ENCODE measurements around the gene TRABD2B. TPM values are rescaled to one million over a fixed set of nuclear protein-coding genes. Genes with fewer than 3 reads are reported as not detected.

The TRABD2B gene
- total and polyA plus RNA-seq, 2 donors (not counting 3 experiments of a cell fraction or from before 2014, with no cell fraction given), result not detected

DNA sequence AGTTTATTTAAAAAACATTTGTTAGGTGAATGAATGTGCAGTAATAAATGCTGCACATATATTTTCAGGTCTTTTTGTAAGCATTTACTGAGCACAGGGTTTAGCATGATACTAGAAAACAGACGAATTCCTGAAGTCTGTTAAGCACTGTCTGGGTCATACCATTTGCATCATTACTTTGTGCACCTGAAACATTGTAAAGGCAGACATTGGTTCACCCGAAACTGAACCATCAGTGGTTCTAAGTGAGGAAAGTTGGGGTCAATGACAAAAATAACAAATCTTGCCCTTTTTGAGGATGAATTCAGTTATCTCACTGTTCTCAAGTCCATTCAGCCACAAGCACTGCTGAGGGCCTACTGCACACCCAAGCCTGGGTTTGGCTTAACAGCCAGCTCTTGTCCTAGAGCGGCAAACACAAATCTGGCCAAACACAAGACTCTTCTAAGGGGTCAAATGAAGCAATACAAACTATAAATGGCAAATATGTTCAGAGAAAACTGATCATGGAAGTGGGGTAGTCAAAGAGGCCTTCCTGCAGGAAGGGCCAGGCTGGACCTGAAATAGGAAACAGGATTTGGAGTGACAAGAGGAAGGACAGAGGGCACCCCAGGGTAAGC lies 21.8 kb downstream of the TRABD2B start:
- no TSS peak for BruUV-seq (replicated peaks)
- dilution Hi-C loops (cut with MboI; ENCODE audit: extremely low pct_ligation_motif_present, low sequenced_read_pairs), result no loop called here

DNA sequence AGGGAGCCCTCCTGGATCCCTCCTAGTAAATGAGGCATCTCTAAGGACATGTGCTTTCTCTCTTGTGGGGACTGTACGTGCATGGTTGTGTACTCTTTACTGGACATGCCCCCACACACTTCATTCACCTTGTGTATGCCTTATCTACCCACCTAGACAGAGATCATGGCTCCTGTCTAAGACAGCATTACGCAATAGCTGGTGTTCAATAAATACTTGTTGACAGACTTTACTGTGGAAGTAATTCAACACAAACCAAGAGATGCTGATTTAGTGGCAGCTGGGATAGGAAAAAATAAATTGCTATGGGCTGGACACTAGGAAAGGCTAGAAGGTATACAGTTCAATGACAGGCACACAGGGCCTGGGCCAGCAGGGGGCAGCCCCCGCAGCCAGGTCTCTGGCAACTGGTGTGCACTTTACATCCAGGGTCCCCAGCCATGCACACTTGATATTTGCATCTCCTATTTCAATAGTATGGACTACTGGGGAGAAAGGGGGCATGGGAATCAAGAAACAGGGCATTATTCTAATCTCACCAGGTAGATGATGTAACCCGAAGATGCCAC lies 24.2 kb downstream of the TRABD2B start:
- DNase-seq (ENCODE audit: low read depth, low spot score) (no peak), FAIRE-seq (no peak)
- no TSS peak for BruUV-seq (replicated peaks)
- Histone ChIP-seq H3K9me3 (replicated peaks; ENCODE audit: control insufficient read depth, insufficient read depth, low read length) (no peaks in the 10 kb centered on the region), H3K4me3 (replicated peaks in 1 of 3; ENCODE audit: insufficient read depth in 1 of 3, low read depth in 1 of 3, low read length in 3 of 3) (no peak overlapping the region), H3K36me3 (ENCODE audit: control insufficient read depth in 2 of 2, extremely low read depth in 1 of 2, insufficient read depth in 2 of 2, low read length in 2 of 2) (no peaks in the 10 kb centered on the region), H2AFZ (ENCODE audit: low read depth, low read length) (no peak overlapping the region), H3K79me2 (ENCODE audit: control insufficient read depth, insufficient read depth, low read length) (no peaks in the 10 kb centered on the region), H3K4me2 (ENCODE audit: insufficient read depth, low read length) (no peak overlapping the region), H3K9me1 (replicated peaks; ENCODE audit: control insufficient read depth, extremely low read depth, insufficient read depth, low read length) (no peaks in the 10 kb centered on the region), H3K9ac (replicated peaks; ENCODE audit: extremely low read depth, insufficient read depth, low read length) (no peak overlapping the region), H4K20me1 (replicated peaks; ENCODE audit: control insufficient read depth, extremely low read depth, insufficient read depth, low read length) (no peaks in the 10 kb centered on the region), H3K27ac (ENCODE audit: insufficient read depth, low read depth, low read length) (no peak overlapping the region), H3K4me1 (ENCODE audit: control insufficient read depth, extremely low read depth, insufficient read depth, low read length) (no peaks in the 10 kb centered on the region), H3K27me3 (ENCODE audit: control insufficient read depth in 2 of 2, insufficient read depth in 2 of 2, low read length in 2 of 2) (no peaks in the 10 kb centered on the region)
- intact Hi-C loops (cut with micrococcal nuclease), result loop anchor here (1.0 kb wide), 1 partner anchor 88 kb away; no protein-coding TSS in a partner anchor
- ChIA-PET POLR2A (no interaction called here), CTCF (no interaction called here)
- TF ChIP-seq, protein P1, sequence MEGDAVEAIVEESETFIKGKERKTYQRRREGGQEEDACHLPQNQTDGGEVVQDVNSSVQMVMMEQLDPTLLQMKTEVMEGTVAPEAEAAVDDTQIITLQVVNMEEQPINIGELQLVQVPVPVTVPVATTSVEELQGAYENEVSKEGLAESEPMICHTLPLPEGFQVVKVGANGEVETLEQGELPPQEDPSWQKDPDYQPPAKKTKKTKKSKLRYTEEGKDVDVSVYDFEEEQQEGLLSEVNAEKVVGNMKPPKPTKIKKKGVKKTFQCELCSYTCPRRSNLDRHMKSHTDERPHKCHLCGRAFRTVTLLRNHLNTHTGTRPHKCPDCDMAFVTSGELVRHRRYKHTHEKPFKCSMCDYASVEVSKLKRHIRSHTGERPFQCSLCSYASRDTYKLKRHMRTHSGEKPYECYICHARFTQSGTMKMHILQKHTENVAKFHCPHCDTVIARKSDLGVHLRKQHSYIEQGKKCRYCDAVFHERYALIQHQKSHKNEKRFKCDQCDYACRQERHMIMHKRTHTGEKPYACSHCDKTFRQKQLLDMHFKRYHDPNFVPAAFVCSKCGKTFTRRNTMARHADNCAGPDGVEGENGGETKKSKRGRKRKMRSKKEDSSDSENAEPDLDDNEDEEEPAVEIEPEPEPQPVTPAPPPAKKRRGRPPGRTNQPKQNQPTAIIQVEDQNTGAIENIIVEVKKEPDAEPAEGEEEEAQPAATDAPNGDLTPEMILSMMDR (IDR thresholded peaks at IDR 0.05; ENCODE audit: extremely low read depth in 1 of 2, insufficient read depth in 1 of 2, low read depth in 1 of 2, low read length in 2 of 2), result peak in 1 of 2 donors; percentile 36
- TF ChIP-seq POLR2AphosphoS5 (IDR thresholded peaks at IDR 0.05; ENCODE audit: insufficient read depth, low read depth, low read length), result no peak
- dilution Hi-C loops (cut with MboI; ENCODE audit: extremely low pct_ligation_motif_present, low sequenced_read_pairs), result no loop called here

More for the DNA sequence above, 21.8 kb downstream of the TRABD2B start:
- no peak for FAIRE-seq
- Histone ChIP-seq H3K79me2 (ENCODE audit: control insufficient read depth, insufficient read depth, low read length) (no peaks in the 10 kb centered on the region), H3K9me1 (replicated peaks; ENCODE audit: control insufficient read depth, extremely low read depth, insufficient read depth, low read length) (no peaks in the 10 kb centered on the region), H4K20me1 (replicated peaks; ENCODE audit: control insufficient read depth, extremely low read depth, insufficient read depth, low read length) (no peaks in the 10 kb centered on the region), H3K4me3 (replicated peaks in 1 of 3; ENCODE audit: insufficient read depth in 1 of 3, low read depth in 1 of 3, low read length in 3 of 3) (no peak overlapping the region), H3K27me3 (ENCODE audit: control insufficient read depth in 2 of 2, insufficient read depth in 2 of 2, low read length in 2 of 2) (no peaks in the 10 kb centered on the region), H2AFZ (ENCODE audit: low read depth, low read length) (no peak overlapping the region), H3K27ac (ENCODE audit: insufficient read depth, low read depth, low read length) (no peak overlapping the region), H3K4me1 (ENCODE audit: control insufficient read depth, extremely low read depth, insufficient read depth, low read length) (no peaks in the 10 kb centered on the region), H3K9ac (replicated peaks; ENCODE audit: extremely low read depth, insufficient read depth, low read length) (no peak overlapping the region), H3K9me3 (replicated peaks; ENCODE audit: control insufficient read depth, insufficient read depth, low read length) (no peaks in the 10 kb centered on the region), H3K36me3 (ENCODE audit: control insufficient read depth in 2 of 2, extremely low read depth in 1 of 2, insufficient read depth in 2 of 2, low read length in 2 of 2) (no peaks in the 10 kb centered on the region), H3K4me2 (ENCODE audit: insufficient read depth, low read length) (no peak overlapping the region)
- POLR2A ChIA-PET, result no interaction called here
- CTCF ChIA-PET, result interaction anchor here (1.3 kb wide), 1 partner anchor 9 kb away, joined by 3 read pairs; no protein-coding TSS in a partner anchor
- intact Hi-C loops (cut with micrococcal nuclease), result no loop called here
- DNase-seq (ENCODE audit: low read depth, low spot score), result no peak
- TF ChIP-seq, protein P2, sequence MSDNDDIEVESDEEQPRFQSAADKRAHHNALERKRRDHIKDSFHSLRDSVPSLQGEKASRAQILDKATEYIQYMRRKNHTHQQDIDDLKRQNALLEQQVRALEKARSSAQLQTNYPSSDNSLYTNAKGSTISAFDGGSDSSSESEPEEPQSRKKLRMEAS (IDR thresholded peaks at IDR 0.05; ENCODE audit: insufficient read depth, insufficient read length), result no peak
- TF ChIP-seq POLR2A (IDR thresholded peaks at IDR 0.05; ENCODE audit: low read depth, low read length) (no peak), GATA2 (IDR thresholded peaks at IDR 0.05; ENCODE audit: insufficient read depth, insufficient read length, low read depth, low read length) (no peak)
